GM12891 (cell line): ENCODE results near the gene METTL14.

Experiments used
- DNase-seq: peaks from one replicate; pipeline ENCODE4 v3.0.0; 2011; ENCODE audit warnings: low spot score; ENCODE audit not compliant: insufficient read length
- FAIRE-seq: peaks from 2 replicates; lab custom pipeline; 2011; peaks lifted over from hg19 to GRCh38; lab: Jason Lieb, UNC
- PAX5 ChIP-seq: IDR thresholded peaks from 2 replicates; pipeline ENCODE4 v1.6.1; 2011; ENCODE audit warnings: low read length, moderate library complexity, mild to moderate bottlenecking; ENCODE audit not compliant: insufficient read depth, severe bottlenecking
- POLR2A ChIP-seq: IDR thresholded peaks from 2 replicates; pipeline ENCODE4 v1.6.1; 2011; ENCODE audit warnings: low read depth, low read length, control low read depth
- POLR2AphosphoS5 ChIP-seq: IDR thresholded peaks from 2 replicates; pipeline ENCODE4 v1.6.1; 2011; ENCODE audit warnings: low read depth, low read length, control low read depth
- POU2F2 ChIP-seq: IDR thresholded peaks from 2 replicates; pipeline ENCODE4 v1.6.1; 2011; ENCODE audit warnings: low read depth, mild to moderate bottlenecking, control low read depth, low read length, moderate library complexity
- SPI1 ChIP-seq: IDR thresholded peaks from 2 replicates; pipeline ENCODE4 v1.6.1; 2011; ENCODE audit warnings: low read depth, low read length, control low read depth
- TAF1 ChIP-seq: IDR thresholded peaks from 2 replicates; pipeline ENCODE4 v1.6.1; 2011; ENCODE audit warnings: low read depth, low read length, control low read depth

METTL14 gene

GRCh38 chr4:118745357-118745756 lies 60.2 kb downstream of the METTL14 start:
- no peak for FAIRE-seq
- no peak for DNase-seq
- TF ChIP-seq POLR2AphosphoS5 (no peak), POLR2A (no peak), POU2F2 (no peak), SPI1 (no peak), PAX5 (no peak), TAF1 (no peak)

- FAIRE-seq (no peak), DNase-seq (no peak)
- TF ChIP-seq POLR2A, result no peak
- no peak for TF ChIP-seq POU2F2
Measured at GRCh38 chr4:118746251-118746919, 61.2 kb downstream of the METTL14 start.

GRCh38 chr4:118749347-118749988 lies 64.3 kb downstream of the METTL14 start:
- no peak for DNase-seq
- TF ChIP-seq POLR2A (no peak), SPI1 (no peak), POU2F2 (no peak), PAX5 (no peak), TAF1 (no peak), POLR2AphosphoS5 (no peak)
- FAIRE-seq, result no peak

DNA sequence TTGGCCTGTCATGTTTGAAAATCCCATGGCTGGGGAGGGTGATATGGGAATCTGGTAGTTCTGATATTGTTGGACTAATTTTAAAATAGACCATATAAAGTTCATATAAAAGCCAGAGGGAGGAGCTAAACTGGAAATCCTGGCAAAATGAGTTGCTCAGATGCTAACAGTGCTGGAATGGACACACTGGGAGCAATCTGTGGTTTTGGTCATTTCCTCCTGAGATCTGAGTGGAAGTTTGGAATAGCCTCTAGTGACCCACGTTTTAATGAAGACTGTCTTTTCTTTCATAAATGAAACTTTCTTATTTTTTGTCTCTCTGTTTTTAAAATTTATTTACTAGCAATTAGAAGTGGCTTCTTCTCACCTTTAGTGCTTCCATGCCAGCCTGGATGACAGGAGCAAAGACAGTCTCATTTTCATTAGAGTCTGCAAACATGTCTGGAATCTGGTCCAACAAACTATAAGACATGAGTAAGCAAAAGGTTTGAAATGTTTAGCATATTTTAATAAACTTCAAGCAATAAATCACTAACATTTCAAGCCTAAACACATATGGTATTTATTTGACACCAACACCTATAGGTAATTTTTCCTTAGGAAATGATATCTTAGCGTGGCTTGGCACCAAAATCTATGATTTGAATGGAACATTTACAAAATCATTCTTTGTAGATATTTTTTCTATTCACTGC lies 66.6 kb downstream of the METTL14 start:
- TF ChIP-seq SPI1, result no peak
- TF ChIP-seq POLR2AphosphoS5, result no peak
- no peak for TF ChIP-seq PAX5
- no peak for TF ChIP-seq POU2F2
- TF ChIP-seq TAF1, result no peak
- no peak for TF ChIP-seq POLR2A
- DNase-seq (no peak), FAIRE-seq (no peak)

DNA sequence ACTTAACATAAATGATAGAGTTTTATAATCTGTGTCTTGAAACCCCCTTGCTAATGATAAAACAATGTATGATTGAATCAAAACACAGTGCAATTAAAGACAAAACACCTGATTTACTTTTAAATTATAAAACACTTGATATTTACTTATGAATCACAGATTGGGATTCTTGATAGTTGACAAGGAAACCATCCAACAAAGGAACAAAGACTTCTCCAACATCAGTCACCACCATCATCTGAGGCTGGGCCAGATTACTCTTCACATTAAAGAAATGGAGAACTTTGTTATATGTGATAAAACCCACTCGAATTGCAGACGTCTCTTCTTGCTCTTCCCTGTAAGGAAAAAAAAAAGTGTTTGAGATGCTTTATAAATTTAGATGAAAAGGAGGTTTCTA lies 67.4 kb downstream of the METTL14 start:
- FAIRE-seq (no peak), DNase-seq (no peak)
- TF ChIP-seq POLR2AphosphoS5 (no peak), TAF1 (no peak), SPI1 (no peak), PAX5 (no peak), POLR2A (no peak), POU2F2 (no peak)

GRCh38 chr4:118753096-118753495 lies 67.9 kb downstream of the METTL14 start:
- FAIRE-seq, result no peak
- DNase-seq, result no peak
- TF ChIP-seq POLR2A, result no peak

- no peak for FAIRE-seq
- DNase-seq, result no peak
- TF ChIP-seq POU2F2 (no peak), POLR2AphosphoS5 (no peak), PAX5 (no peak), TAF1 (no peak), POLR2A (no peak), SPI1 (no peak)
Measured at GRCh38 chr4:118753685-118754084, 68.5 kb downstream of the METTL14 start.

DNA sequence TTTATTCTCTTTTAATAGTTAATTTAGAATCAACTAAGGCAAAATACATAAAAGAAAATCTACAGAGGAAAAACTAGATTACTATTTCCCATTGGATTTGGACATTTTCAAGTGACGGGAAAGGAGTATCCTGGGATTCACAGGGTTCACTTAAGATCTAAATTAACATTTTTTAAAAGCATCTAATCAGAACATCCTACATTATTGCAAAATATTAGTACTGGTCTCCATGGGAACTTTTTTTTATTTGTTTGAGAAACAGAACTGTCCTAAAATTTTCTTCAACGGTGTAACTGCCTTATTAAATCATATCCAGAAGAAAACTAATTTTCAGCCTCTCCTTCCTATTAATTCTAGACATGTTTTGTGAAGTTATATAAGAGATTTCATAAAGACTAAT lies 69.7 kb downstream of the METTL14 start:
- TF ChIP-seq POU2F2 (no peak), POLR2AphosphoS5 (no peak), TAF1 (no peak), PAX5 (no peak), SPI1 (no peak), POLR2A (no peak)
- DNase-seq, result no peak
- no peak for FAIRE-seq

DNA sequence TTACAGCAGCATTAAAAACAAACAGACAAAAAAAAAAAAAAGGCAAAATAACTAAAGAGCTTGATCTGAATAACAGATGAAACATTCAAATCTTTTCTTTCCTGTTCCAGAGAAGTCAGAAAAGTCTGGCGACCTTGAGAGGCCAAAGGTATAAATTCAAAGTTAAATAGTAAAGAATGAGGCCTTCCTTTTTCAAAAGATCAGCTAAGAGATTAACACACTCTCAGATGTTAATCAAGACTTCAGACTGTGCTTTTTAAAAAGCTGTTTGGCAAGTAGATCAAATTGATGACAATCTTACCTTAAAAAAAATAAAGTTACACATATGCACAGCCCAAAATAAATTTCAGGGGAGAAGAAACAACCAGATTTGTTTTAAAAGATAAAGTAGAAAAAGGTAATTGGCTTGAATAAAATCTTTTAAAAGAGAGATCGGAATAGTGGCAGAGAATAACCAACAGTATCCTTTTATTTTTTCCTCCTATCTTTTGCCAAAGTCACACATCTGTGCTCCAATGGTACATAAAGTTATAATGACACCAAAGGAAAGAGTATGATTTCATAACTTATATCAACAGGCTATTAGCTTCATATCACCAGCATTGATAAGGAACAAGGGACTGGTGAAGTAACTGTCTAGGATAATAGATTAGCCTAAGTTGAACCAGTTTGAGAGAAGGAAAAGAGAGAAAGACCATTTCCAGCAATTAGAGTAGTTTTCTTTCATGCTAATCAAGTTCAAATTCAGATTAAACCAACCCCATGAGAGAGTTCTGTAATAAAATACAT lies 70.4 kb downstream of the METTL14 start:
- TF ChIP-seq POU2F2 (no peak), SPI1 (no peak), POLR2AphosphoS5 (no peak)
- DNase-seq, result no peak
- no peak for FAIRE-seq
